Choroid plexus epithelial cell (primary cell): ENCODE measurements around the gene DNAH14.
"Not testable (repeated sequence)": the region's sequence is repeated elsewhere in the genome, so short reads cannot be mapped to it uniquely, and the experiment has no call there.

Source experiments
- DNase-seq: peaks from one replicate; pipeline ENCODE4 v3.0.0-alpha.2; 2010; ENCODE audit warnings: low read depth
- H3K4me3 ChIP-seq: 2 replicates; pipeline ENCODE4 v1.5.1; 2011; ENCODE audit warnings: low read depth, mild to moderate bottlenecking, control low read depth, low read length, moderate library complexity
- CTCF ChIP-seq: conservative IDR thresholded peaks from 2 replicates; pipeline ENCODE4 v1.5.1; 2011; ENCODE audit warnings: low read depth, mild to moderate bottlenecking, control low read depth, inconsistent platforms, low read length, moderate library complexity

DNAH14 gene

GRCh38 chr1:224959656-224960055 is 30.2 kb downstream of the DNAH14 start:
- TF ChIP-seq CTCF, result no peak
- no peak overlapping the region for H3K4me3 ChIP-seq
- no peak for DNase-seq

GRCh38 chr1:224980181-224980580 is 50.7 kb downstream of the DNAH14 start:
- H3K4me3 ChIP-seq, result no peak overlapping the region
- no peak for DNase-seq
- TF ChIP-seq CTCF, result no peak

- H3K4me3 ChIP-seq, DNase-seq: not testable (repeated sequence)
Observed at GRCh38 chr1:224981922-224982354, 52.5 kb downstream of the DNAH14 start.

- no peak overlapping the region for H3K4me3 ChIP-seq
- TF ChIP-seq CTCF, result no peak
- no peak for DNase-seq
Observed at GRCh38 chr1:224988042-224988441, 58.6 kb downstream of the DNAH14 start.

GRCh38 chr1:224989615-224990014 is 60.1 kb downstream of the DNAH14 start:
- DNase-seq, result no peak
- no peak overlapping the region for H3K4me3 ChIP-seq
- no peak for TF ChIP-seq CTCF

GRCh38 chr1:224991550-224991949 is 62.1 kb downstream of the DNAH14 start:
- not testable (repeated sequence) for H3K4me3 ChIP-seq, DNase-seq

GRCh38 chr1:224995602-224996001 is 66.1 kb downstream of the DNAH14 start:
- no peak for TF ChIP-seq CTCF
- DNase-seq, result no peak
- H3K4me3 ChIP-seq, result no peak overlapping the region

- H3K4me3 ChIP-seq, result no peak overlapping the region
- TF ChIP-seq CTCF, result no peak
- DNase-seq, result no peak
Observed at GRCh38 chr1:224996266-224996665, 66.8 kb downstream of the DNAH14 start.
